Effector memory CD4-positive, alpha-beta T cell (primary cell): ENCODE data around the gene RABGGTA.

Experiments
- DNase-seq, 3 donors: peaks; one replicate each; pipeline ENCODE4 v3.0.0-alpha.2; 2020
- H3K27ac ChIP-seq: 2 replicates; pipeline ENCODE4 v1.7.0; 2013; ENCODE audit warnings: mild to moderate bottlenecking, low read length, moderate library complexity; ENCODE audit not compliant: insufficient read depth, poor library complexity, severe bottlenecking
- H3K27me3 ChIP-seq: replicated peaks from 2 replicates; pipeline ENCODE4 v1.7.0; 2013; ENCODE audit warnings: mild to moderate bottlenecking, low read length; ENCODE audit not compliant: insufficient read depth, control insufficient read depth, poor library complexity, severe bottlenecking
- H3K36me3 ChIP-seq: 2 replicates; pipeline ENCODE4 v1.7.0; 2013; ENCODE audit warnings: mild to moderate bottlenecking, low read length, moderate library complexity; ENCODE audit not compliant: control insufficient read depth, insufficient read depth
- H3K4me1 ChIP-seq: 2 replicates; pipeline ENCODE4 v1.7.0; 2013; ENCODE audit warnings: low read length, mild to moderate bottlenecking; ENCODE audit not compliant: control insufficient read depth, insufficient read depth, poor library complexity, severe bottlenecking
- H3K4me3 ChIP-seq: 2 replicates; pipeline ENCODE4 v1.7.0; 2013; ENCODE audit warnings: low read length, low read depth, mild to moderate bottlenecking; ENCODE audit not compliant: insufficient read depth, poor library complexity, severe bottlenecking
- H3K9me3 ChIP-seq: 2 replicates; pipeline ENCODE4 v1.7.0; 2013; ENCODE audit warnings: mild to moderate bottlenecking, low read length, moderate library complexity; ENCODE audit not compliant: control insufficient read depth

RABGGTA gene

DNA sequence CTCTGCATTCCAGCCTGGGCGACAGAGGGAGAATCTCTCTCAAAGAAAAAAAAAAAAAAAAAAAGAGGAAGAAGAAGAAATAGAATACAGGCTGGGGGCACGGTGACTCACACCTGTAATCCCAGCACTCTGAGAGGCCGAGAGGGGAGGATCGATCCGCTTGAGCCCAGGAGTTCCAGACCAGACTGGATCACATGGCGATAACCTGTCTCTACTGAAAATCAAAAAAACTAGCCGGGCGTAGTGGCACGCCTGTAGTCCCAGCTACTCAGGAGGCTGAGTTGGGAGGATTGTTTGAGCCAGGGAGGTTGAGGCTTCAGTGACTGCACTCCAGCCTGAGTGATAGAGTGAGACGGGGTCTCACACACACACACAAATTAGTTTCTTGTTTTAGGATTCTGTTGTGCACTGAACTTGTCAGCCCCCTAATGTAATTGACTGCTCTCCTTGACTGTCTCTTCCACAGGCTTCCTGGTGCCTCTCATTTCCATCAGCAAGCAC is 28.0 kb downstream of the RABGGTA start:
- Histone ChIP-seq H3K4me3 (peak overlapping the region; percentile 86), H3K27ac (peak overlapping the region; percentile 99), H3K36me3 (peaks cover 25% of the 10 kb centered on the region), H3K4me1 (peaks cover 41% of the 10 kb centered on the region), H3K27me3 (no peaks in the 10 kb centered on the region), H3K9me3 (no peaks in the 10 kb centered on the region)
- DNase-seq = peak in 1 of 3 donors; percentile 2

DNA sequence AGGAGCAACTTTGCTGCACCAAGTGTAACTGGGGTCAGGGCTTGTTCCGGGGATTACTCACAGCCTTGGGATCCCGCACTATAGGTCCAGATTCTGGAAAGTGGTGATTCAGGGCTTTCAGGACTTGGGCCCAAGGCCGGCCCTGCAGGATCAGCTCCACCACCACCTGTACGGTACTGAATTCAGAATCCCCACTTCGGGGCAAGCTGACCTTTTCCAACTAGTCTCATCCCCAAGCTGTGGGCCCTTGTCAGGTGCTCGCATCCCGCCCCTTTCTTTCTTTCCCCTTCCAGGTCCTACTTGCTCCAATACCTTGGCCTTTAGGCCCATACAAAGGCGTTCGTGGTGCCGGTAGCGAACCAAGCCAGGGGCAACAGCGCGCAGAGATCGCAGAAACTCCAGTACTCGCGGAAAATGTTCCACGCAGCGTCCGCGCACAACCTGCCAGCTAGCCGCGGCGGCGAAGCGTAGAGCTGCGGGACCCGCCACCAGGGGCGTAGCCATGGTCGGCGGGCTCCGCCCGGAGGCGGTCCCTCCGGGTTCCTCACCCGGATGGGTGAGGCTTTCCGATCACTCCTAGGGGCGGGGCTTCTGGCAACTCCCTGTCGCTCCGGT is 29.5 kb downstream of the RABGGTA start:
- DNase-seq = peak; percentile 87 to 92 (median 89)
- peaks cover 39% of the 10 kb centered on the region for H3K36me3 ChIP-seq
- H3K27me3 ChIP-seq = no peaks in the 10 kb centered on the region
- no peaks in the 10 kb centered on the region for H3K9me3 ChIP-seq
- peaks cover 41% of the 10 kb centered on the region for H3K4me1 ChIP-seq
- H3K4me3 ChIP-seq = peak overlapping the region; percentile 86
- peak overlapping the region; percentile 99 for H3K27ac ChIP-seq

DNA sequence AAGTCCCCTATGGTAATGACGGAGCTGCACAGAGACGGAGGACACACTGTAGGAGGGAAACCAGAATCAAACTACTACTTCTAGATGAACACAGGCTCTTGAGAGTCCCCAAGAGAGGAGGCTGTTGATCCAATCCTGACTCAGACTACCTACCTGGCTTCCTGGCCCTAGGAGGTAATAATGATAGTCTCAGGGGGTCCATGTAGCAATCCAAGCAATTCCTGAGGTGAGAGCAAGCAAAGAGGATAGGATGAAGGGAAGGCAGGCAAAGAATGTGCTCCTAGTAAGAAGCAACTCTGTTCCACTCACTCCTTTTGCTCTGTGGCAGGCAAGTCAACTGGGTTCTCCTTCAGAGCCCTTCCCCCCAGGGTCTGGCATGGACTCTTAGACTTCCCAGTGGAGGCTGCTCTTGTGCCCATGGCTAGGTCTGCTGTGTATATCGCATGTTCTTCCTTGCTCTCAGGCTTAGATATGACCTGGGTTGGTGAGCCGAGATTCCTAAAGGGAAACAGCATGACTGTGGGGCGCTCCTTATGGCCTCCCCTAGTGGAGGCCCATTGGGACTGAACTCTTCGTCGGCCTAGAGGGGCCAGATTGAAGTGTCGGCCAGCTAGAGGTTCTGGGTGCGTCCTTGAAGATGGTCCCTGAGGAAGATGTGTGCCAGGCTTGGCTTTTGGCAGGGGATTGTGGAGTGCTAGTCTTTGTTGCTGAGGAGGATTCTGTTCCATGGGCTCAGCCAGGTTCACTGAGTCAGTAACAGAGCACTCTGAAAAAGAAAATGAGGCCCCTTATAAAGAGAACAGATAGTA is 31.1 kb downstream of the RABGGTA start:
- H3K27me3 ChIP-seq = no peaks in the 10 kb centered on the region
- DNase-seq = no peak
- H3K4me1 ChIP-seq = peaks cover 41% of the 10 kb centered on the region
- no peaks in the 10 kb centered on the region for H3K9me3 ChIP-seq
- peak overlapping the region; percentile 38 for H3K27ac ChIP-seq
- peaks cover 54% of the 10 kb centered on the region for H3K36me3 ChIP-seq
- H3K4me3 ChIP-seq = no peak overlapping the region

DNA sequence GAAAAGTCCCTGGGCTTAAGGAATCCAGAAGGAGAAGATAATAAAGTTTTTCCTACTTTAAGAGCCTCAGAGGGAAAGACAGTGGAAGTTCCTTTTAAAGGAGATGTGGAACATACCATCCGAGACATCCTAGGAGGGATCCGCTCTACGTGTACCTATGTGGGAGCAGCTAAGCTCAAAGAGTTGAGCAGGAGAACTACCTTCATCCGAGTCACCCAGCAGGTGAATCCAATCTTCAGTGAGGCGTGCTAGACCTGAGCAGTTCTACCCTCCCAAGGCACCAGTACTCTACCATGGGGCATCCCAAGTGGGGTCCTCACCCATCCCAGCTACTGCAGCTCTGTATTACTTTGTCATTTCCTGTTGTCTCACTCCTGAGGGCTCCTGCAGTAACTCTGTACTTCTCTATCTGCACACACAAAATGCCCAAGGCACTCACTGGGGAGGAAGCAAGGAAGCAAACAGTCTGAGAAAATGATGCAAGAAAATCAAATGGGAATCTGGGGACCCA is 32.8 kb downstream of the RABGGTA start:
- H3K36me3 ChIP-seq = peaks cover 54% of the 10 kb centered on the region
- no peaks in the 10 kb centered on the region for H3K27me3 ChIP-seq
- no peak for DNase-seq
- H3K9me3 ChIP-seq = no peaks in the 10 kb centered on the region
- H3K4me3 ChIP-seq = no peak overlapping the region
- H3K27ac ChIP-seq = no peak overlapping the region
- H3K4me1 ChIP-seq = peaks cover 48% of the 10 kb centered on the region

DNA sequence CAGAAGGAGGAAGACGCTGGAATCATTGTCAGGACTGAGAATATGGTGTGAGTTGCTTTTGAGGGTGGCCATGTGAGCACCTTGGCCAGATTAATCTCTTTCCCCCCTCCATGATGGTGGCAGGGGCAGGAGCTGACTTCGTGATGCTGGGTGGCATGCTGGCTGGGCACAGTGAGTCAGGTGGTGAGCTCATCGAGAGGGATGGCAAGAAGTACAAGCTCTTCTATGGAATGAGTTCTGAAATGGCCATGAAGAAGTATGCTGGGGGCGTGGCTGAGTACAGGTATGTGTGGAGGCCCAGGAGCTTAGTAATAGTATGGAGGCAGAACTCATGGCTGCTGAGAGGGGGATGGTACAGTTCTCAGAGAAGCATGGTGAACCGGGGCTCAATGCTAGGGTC is 33.3 kb downstream of the RABGGTA start:
- Histone ChIP-seq H3K4me3 (no peak overlapping the region), H3K36me3 (peaks cover 54% of the 10 kb centered on the region), H3K27me3 (no peaks in the 10 kb centered on the region), H3K9me3 (no peaks in the 10 kb centered on the region), H3K27ac (no peak overlapping the region), H3K4me1 (peaks cover 48% of the 10 kb centered on the region)
- no peak for DNase-seq

DNA sequence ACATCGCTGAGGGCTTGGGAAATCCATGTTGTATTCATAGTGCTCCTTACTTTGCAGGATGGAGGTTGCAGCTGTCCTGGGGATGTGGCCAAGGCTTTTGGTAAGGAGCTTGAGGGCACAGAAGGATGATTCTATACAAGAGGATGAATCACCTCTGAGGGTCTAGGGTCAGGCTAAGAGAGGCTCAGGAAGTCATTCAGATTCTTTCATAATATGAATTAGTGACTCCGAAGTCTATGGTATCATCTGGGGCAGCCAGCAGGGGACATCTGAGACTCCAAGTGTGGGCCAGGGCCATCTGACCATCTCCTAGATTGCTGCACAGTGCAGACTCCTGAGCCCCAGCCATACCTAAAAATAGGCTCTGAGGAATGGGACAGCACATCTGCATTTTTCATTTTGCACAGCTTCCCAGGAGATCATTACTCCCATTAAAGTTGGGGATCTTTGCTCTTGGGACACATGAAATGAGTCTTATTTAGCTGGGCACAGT is 33.9 kb downstream of the RABGGTA start:
- H3K9me3 ChIP-seq = no peaks in the 10 kb centered on the region
- H3K36me3 ChIP-seq = peaks cover 54% of the 10 kb centered on the region
- no peaks in the 10 kb centered on the region for H3K27me3 ChIP-seq
- DNase-seq = no peak
- H3K4me1 ChIP-seq = peaks cover 47% of the 10 kb centered on the region
- no peak overlapping the region for H3K27ac ChIP-seq
- H3K4me3 ChIP-seq = no peak overlapping the region

DNA sequence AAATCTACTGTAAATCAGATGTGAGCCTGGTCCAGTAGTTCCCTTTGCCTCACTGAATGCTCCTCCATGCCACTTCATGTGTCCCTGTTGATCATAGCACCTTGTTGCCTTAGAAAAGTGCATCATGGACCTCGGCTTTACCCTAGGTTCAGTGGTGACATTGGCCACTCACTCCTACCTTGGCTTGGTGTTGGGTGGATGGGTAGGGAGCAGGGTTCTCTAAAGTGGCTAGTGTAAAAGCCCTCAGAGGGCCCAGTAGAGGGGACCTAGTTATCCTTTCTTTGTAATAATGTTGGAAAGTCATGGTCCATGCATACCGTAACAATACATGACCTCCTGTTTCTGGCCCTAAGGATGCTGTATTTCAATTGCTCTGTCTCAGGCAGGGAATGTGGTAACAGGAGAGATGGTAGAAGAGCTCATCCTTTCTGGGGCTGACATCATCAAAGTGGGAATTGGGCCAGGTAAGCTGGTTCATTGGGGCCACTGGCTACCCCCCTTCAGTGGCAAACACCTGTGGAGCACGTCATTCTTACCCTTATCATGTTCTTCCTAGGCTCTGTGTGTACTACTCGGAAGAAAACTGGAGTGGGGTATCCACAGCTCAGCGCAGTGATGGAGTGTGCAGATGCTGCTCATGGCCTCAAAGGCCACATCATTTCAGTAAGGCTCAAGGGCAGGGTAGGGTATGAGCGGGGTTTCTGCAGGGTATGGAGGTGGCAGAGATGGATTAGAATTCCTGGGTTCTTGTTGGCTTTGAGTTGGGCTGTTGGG is 34.5 kb downstream of the RABGGTA start:
- H3K4me3 ChIP-seq = no peak overlapping the region
- DNase-seq = no peak
- H3K9me3 ChIP-seq = no peaks in the 10 kb centered on the region
- no peaks in the 10 kb centered on the region for H3K27me3 ChIP-seq
- H3K27ac ChIP-seq = no peak overlapping the region
- H3K36me3 ChIP-seq = peaks cover 54% of the 10 kb centered on the region
- peaks cover 47% of the 10 kb centered on the region for H3K4me1 ChIP-seq

DNA sequence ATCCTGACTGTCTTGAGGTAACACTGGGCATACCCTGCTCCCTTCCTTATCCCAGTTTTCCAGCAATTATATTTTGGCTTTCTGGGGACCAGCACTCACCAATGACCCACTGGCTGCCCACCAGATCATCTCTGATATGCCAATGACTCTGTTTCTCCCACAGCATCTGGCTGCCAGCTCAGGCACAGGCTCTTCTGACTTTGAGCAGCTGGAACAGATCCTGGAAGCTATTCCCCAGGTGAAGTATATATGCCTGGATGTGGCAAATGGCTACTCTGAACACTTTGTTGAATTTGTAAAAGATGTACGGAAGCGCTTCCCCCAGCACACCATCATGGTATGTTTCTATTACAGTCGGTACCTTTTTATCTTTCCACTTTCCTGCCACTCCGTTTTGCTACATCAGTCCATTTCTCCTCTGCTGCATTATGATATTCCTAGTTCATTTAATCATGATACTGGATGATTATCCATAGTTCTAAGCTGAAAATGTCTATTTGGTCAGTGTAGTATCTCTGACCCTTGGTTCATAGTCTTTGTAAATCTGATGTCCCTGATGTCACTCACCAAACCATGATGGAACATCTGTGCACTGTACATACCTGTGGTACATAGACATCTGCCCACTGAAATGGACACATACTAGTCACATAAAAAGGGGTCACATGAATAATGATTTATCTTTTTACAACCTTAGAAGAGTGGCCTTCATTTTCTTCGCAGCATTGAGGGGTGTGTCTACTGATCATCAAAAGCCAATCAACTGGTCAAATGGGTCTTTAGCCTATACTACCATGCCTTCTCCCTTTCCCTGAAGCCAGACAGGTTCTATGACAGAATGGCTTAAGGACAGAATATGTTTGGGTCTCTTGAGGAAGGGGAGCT is 35.4 kb downstream of the RABGGTA start:
- H3K9me3 ChIP-seq = no peaks in the 10 kb centered on the region
- H3K36me3 ChIP-seq = peaks cover 52% of the 10 kb centered on the region
- DNase-seq = no peak
- H3K27me3 ChIP-seq = no peaks in the 10 kb centered on the region
- no peak overlapping the region for H3K27ac ChIP-seq
- H3K4me3 ChIP-seq = no peak overlapping the region
- peaks cover 46% of the 10 kb centered on the region for H3K4me1 ChIP-seq
